Mesenteric fat pad (tissue), 1 donor: ENCODE data around the gene BACE2. TPM values are rescaled to one million over a fixed set of nuclear protein-coding genes. Genes with fewer than 3 reads are reported as not detected.

Experiments used
- DNase-seq: peaks from one replicate; pipeline ENCODE4 v3.0.0-alpha.2; 2020; ENCODE audit warnings: low spot score
- total RNA-seq: library from RNA; stranded (reverse); fragmentation: NEBNext Ultra II Directional; extraction: Animal tissue kit (Norgen Biotek cat#: 25700); gene quantifications from one replicate; pipeline ENCODE4 v1.2.1, GENCODE V29; 2021
- donor health status: DM: yes; HTN: yes; CAD: no.

BACE2 gene
- total RNA-seq, 1 donor from 2014 or later = 25.8 TPM

- DNase-seq = no peak
These were observed 43.3 kb downstream of the BACE2 start for GRCh38 chr21:41211060-41211805.

GRCh38 chr21:41213021-41213420, 45.1 kb downstream of the BACE2 start:
- no peak for DNase-seq

- DNase-seq = no peak
These were observed 48.0 kb downstream of the BACE2 start for GRCh38 chr21:41215856-41216408.

GRCh38 chr21:41216486-41216885, 48.5 kb downstream of the BACE2 start:
- DNase-seq = no peak

- DNase-seq = no peak
These were observed 49.9 kb downstream of the BACE2 start for GRCh38 chr21:41217671-41218385.

GRCh38 chr21:41219498-41220207, 51.7 kb downstream of the BACE2 start:
- no peak for DNase-seq

- no peak for DNase-seq
These were observed 52.3 kb downstream of the BACE2 start for GRCh38 chr21:41220208-41220733.

- peak; percentile 85 for DNase-seq
These were observed 54.5 kb downstream of the BACE2 start for GRCh38 chr21:41222247-41223068.

GRCh38 chr21:41226853-41227252, 58.9 kb downstream of the BACE2 start:
- no peak for DNase-seq

- DNase-seq = no peak
These were observed 59.5 kb downstream of the BACE2 start for GRCh38 chr21:41227357-41228005.

- no peak for DNase-seq
These were observed 60.0 kb downstream of the BACE2 start for GRCh38 chr21:41228006-41228370.

- no peak for DNase-seq
These were observed 60.5 kb downstream of the BACE2 start for GRCh38 chr21:41228492-41228891.

GRCh38 chr21:41228958-41229357, 61.0 kb downstream of the BACE2 start:
- no peak for DNase-seq

- DNase-seq = no peak
These were observed 61.7 kb downstream of the BACE2 start for GRCh38 chr21:41229509-41230248.

GRCh38 chr21:41230497-41230896, 62.5 kb downstream of the BACE2 start:
- DNase-seq = no peak

GRCh38 chr21:41231060-41231459, 63.1 kb downstream of the BACE2 start:
- DNase-seq = no peak

GRCh38 chr21:41232013-41232412, 64.1 kb downstream of the BACE2 start:
- DNase-seq = no peak

GRCh38 chr21:41233916-41234315, 66.0 kb downstream of the BACE2 start:
- no peak for DNase-seq

- no peak for DNase-seq
These were observed 66.6 kb downstream of the BACE2 start for GRCh38 chr21:41234569-41234968.

GRCh38 chr21:41235201-41235600, 67.2 kb downstream of the BACE2 start:
- no peak for DNase-seq
